Activated CD8-positive, alpha-beta T cell treated with anti-CD3 and anti-CD28 coated beads for 36 hours (primary cell): ENCODE measurements around the gene CFAP43. TPM values are rescaled to one million over a fixed set of nuclear protein-coding genes. Genes with fewer than 3 reads are reported as not detected.

Experiments used
- ATAC-seq: fragments of 200-7000 bp; cut with Tn5 transposase; one replicate; pipeline ENCODE4 v1.10.0; 2021; ENCODE audit warnings: mild to moderate bottlenecking, moderate library complexity
- CTCF ChIA-PET: fragments of 350-600 bp; sonication (Branson Sonifier 250); formaldehyde crosslinking; loops from one replicate; lab custom pipeline; 2021; ENCODE audit warnings: antibody characterized with exemption; lab: Charles Lee
- POLR2A ChIA-PET: fragments of 350-600 bp; sonication (Branson Sonifier 250); formaldehyde crosslinking; loops from one replicate; lab custom pipeline; 2021; ENCODE audit warnings: antibody characterized with exemption; lab: Charles Lee
- DNase-seq: peaks from one replicate; pipeline ENCODE4 v3.0.0-alpha.2; 2020
- H3K27ac Mint-ChIP-seq: one replicate; pipeline ENCODE4 v1.8.0; 2021; ENCODE audit warnings: mild to moderate bottlenecking, mixed read lengths
- H3K27me3 Mint-ChIP-seq: one replicate; pipeline ENCODE4 v1.8.0; 2021; ENCODE audit warnings: mixed read lengths
- H3K36me3 Mint-ChIP-seq: one replicate; pipeline ENCODE4 v1.8.0; 2021; ENCODE audit warnings: low read depth, mixed read lengths
- H3K4me1 Mint-ChIP-seq: one replicate; pipeline ENCODE4 v1.8.0; 2021; ENCODE audit warnings: low read depth, mixed read lengths
- H3K4me3 Mint-ChIP-seq: one replicate; pipeline ENCODE4 v1.8.0; 2021; ENCODE audit warnings: mild to moderate bottlenecking, moderate library complexity, mixed read lengths
- H3K9me3 Mint-ChIP-seq: one replicate; pipeline ENCODE4 v1.8.0; 2021; ENCODE audit warnings: mixed read lengths
- CTCF ChIP-seq: fragments of 200-600 bp; IDR thresholded peaks from one replicate; pipeline ENCODE4 v1.8.0; 2022; ENCODE audit warnings: antibody characterized with exemption, mild to moderate bottlenecking
- intact Hi-C: fragments of 100-400 bp; cut with micrococcal nuclease; formaldehyde crosslinking; loops from one replicate; pipeline ENCODE4 v1.10.0; 2022
- total RNA-seq, 2 experiments: library from RNA; stranded (reverse); gene quantifications; one replicate each; pipeline ENCODE4 v1.2.3, GENCODE V29; 2021

The CFAP43 gene
- total RNA-seq, 2 experiments from 2014 or later, result 0.16 TPM; not detected in 1

- ChIA-PET CTCF (interaction anchor here (1.0 to 12.2 kb wide), 16 partner anchors 10 to 577 kb away, joined by 3 to 239 read pairs (median 10); partner anchors contain the start of genes CFAP58, GSTO1 and ITPRIP), POLR2A (interaction anchor here (0.6 to 2.0 kb wide), 4 partner anchors 10 to 151 kb away, joined by 3 to 10 read pairs (median 4); partner anchors contain the start of genes ITPRIP and SFR1)
- Mint-ChIP-seq H3K9me3 (no peaks in the 10 kb centered on the region), H3K27me3 (peaks cover 19% of the 10 kb centered on the region), H3K36me3 (peaks cover 8% of the 10 kb centered on the region), H3K4me1 (peaks cover 11% of the 10 kb centered on the region), H3K4me3 (no peak overlapping the region), H3K27ac (no peak overlapping the region)
- TF ChIP-seq CTCF, result no peak
- intact Hi-C loops, result no loop called here
- ATAC-seq (no peak), DNase-seq (no peak)
Observed at GRCh38 chr10:104273286-104273685, 41.1 kb upstream of the CFAP43 start.

GRCh38 chr10:104268713-104269645 is 36.8 kb upstream of the CFAP43 start, which contains the start of gene GSTO2:
GSTO2 (plus strand) TSS chr10:104269184; CDS start chr10:104274916, 5,732 bp downstream.
- Mint-ChIP-seq H3K9me3 (no peaks in the 10 kb centered on the region), H3K27me3 (no peaks in the 10 kb centered on the region), H3K36me3 (peaks cover 48% of the 10 kb centered on the region), H3K4me3 (peak within 1 kb of the TSS; percentile 93), H3K4me1 (peaks cover 40% of the 10 kb centered on the region), H3K27ac (peak within 1 kb of the TSS; percentile 98)
- DNase-seq, result peak; percentile 100
- intact Hi-C loops, result loop anchor here (2.0 kb wide), 1 partner anchor 14 kb away; the partner anchor contains the start of gene GSTO1
- ChIA-PET CTCF (interaction anchor here (0.9 to 8.0 kb wide), 7 partner anchors 11 to 81 kb away, joined by 3 to 149 read pairs (median 4); partner anchors contain the start of genes CFAP58 and ITPRIP), POLR2A (interaction anchor here (0.6 to 8.1 kb wide), 8 partner anchors 8 to 83 kb away, joined by 3 to 74 read pairs (median 3); partner anchors contain the start of genes CFAP43, GSTO1 and ITPRIP)
- no peak for TF ChIP-seq CTCF
- peak; percentile 91 for ATAC-seq

GRCh38 chr10:104268405-104268712 is 36.2 kb upstream of the CFAP43 start:
- intact Hi-C loops, result loop anchor here (2.0 kb wide), 1 partner anchor 14 kb away; the partner anchor contains the start of gene GSTO1
- ChIA-PET CTCF (interaction anchor here (0.9 to 2.5 kb wide), 2 partner anchors 39 to 82 kb away, joined by 4 to 11 read pairs; no protein-coding TSS in a partner anchor), POLR2A (interaction anchor here (0.7 to 8.1 kb wide), 7 partner anchors 13 to 147 kb away, joined by 3 to 74 read pairs (median 4); partner anchors contain the start of genes CFAP58, GSTO1, ITPRIP and SFR1)
- Mint-ChIP-seq H3K27me3 (no peaks in the 10 kb centered on the region), H3K27ac (peak overlapping the region; percentile 98), H3K4me3 (peak overlapping the region; percentile 93), H3K9me3 (no peaks in the 10 kb centered on the region), H3K4me1 (peaks cover 46% of the 10 kb centered on the region), H3K36me3 (peaks cover 54% of the 10 kb centered on the region)
- DNase-seq, result no peak
- TF ChIP-seq CTCF, result no peak
- no peak for ATAC-seq

GRCh38 chr10:104267721-104268404 is 35.7 kb upstream of the CFAP43 start:
- TF ChIP-seq CTCF, result no peak
- H3K27ac Mint-ChIP-seq, result peak overlapping the region; percentile 98
- POLR2A ChIA-PET, result interaction anchor here (0.7 to 8.1 kb wide), 7 partner anchors 12 to 147 kb away, joined by 3 to 74 read pairs (median 4); partner anchors contain the start of genes CFAP58, GSTO1 and SFR1
- no peaks in the 10 kb centered on the region for H3K9me3 Mint-ChIP-seq
- CTCF ChIA-PET, result interaction anchor here (1.4 to 2.5 kb wide), 3 partner anchors 10 to 83 kb away, joined by 6 to 13 read pairs (median 11); partner anchors contain the start of gene GSTO1
- H3K27me3 Mint-ChIP-seq, result no peaks in the 10 kb centered on the region
- intact Hi-C loops, result loop anchor here (2.0 kb wide), 1 partner anchor 13 kb away; the partner anchor contains the start of gene GSTO1
- DNase-seq, result peak; percentile 58
- peak; percentile 25 for ATAC-seq
- peak overlapping the region; percentile 93 for H3K4me3 Mint-ChIP-seq
- H3K4me1 Mint-ChIP-seq, result peaks cover 48% of the 10 kb centered on the region
- H3K36me3 Mint-ChIP-seq, result peaks cover 55% of the 10 kb centered on the region
